Stimulated activated effector memory CD8-positive, alpha-beta T cell treated with anti-CD3 and anti-CD28 coated beads, Interleukin-12 subunit alpha, Interleukin-12 subunit beta, amount 100 ng/mL, for 72 hours (primary cell): ENCODE measurements around the gene FAM170A.

ENCODE experiments used
- ATAC-seq: fragments of 150-1000 bp; cut with Tn5 transposase; 2 replicates; pipeline ENCODE4 v1.10.0; 2021
- DNase-seq, 2 donors: peaks; one replicate each; pipeline ENCODE4 v3.0.0; 2021 to 2022; ENCODE audit warnings: low spot score in 2 of 2
- H3K27ac Mint-ChIP-seq: one replicate; pipeline ENCODE4 v1.8.0; 2022; ENCODE audit warnings: mild to moderate bottlenecking, mixed read lengths
- H3K36me3 Mint-ChIP-seq: one replicate; pipeline ENCODE4 v1.8.0; 2022; ENCODE audit warnings: mild to moderate bottlenecking, mixed read lengths
- H3K4me1 Mint-ChIP-seq: one replicate; pipeline ENCODE4 v1.8.0; 2022; ENCODE audit warnings: mixed read lengths
- H3K4me3 Mint-ChIP-seq: one replicate; pipeline ENCODE4 v1.8.0; 2022; ENCODE audit warnings: mild to moderate bottlenecking, mixed read lengths
- H3K9me3 Mint-ChIP-seq: one replicate; pipeline ENCODE4 v1.8.0; 2022; ENCODE audit warnings: mixed read lengths

The FAM170A gene

DNA sequence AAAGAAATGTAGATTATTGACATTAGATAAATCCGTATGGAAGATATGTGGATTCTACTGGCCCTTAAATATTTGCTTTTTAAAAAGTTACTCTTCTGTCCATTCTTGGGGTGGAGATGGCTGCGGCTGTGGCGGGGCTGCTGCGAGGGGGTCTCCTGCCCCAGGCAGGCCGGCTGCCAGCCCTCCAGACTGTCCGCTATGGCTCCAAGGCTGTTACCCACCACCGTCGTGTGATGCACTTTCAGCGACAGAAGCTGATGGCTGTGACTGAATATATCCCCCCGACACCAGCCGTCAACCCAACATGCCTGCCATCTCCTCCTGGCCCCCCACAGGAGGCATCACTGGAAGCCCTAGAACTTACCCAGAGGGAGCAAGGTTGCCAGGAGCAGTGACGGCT is 50.7 kb downstream of the FAM170A start:
- Mint-ChIP-seq H3K4me1 (no peaks in the 10 kb centered on the region), H3K4me3 (no peak overlapping the region), H3K9me3 (peaks cover 3% of the 10 kb centered on the region), H3K27ac (no peak overlapping the region), H3K36me3 (no peaks in the 10 kb centered on the region)
- DNase-seq (no peak), ATAC-seq (no peak)

DNA sequence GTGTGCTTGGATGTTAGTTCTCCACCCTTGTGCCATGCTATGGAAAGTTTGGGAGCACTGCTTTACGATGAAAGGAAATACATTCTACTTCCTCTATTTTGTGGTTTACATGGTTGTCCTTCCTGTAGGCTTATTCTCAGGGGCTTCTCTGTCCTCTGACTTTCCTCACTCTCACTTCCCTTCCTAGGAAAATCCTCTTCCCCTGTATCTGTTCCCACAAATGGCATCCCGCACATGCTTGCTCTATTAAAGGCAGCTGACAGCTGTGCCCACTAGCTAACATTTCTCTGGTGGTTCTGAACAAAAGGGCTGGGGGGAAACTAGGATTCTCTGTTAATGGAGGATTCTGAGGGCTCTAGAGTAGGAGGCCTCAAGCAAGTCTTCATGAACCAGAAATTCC is 52.4 kb downstream of the FAM170A start:
- ATAC-seq = no peak
- Mint-ChIP-seq H3K27ac (no peak overlapping the region), H3K36me3 (no peaks in the 10 kb centered on the region)

DNA sequence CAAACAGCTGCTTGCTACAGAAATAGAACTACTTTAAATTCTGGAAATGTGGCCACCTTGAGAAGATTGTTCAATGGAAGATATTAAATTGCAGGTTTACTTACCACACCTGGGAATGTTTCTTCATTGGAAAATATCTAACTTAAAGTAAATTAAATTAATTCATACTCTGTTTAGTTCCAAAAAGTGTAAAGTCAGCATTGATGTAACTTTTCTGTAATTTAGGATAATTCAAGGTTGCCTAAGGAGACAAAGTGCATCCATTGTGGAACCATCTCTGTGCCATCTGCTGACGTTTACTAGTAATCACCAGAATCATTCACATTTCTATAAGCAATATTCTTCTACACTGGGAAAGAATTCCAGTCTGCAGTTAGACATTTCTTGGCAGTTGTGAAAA is 53.0 kb downstream of the FAM170A start:
- H3K36me3 Mint-ChIP-seq = no peaks in the 10 kb centered on the region
- ATAC-seq (no peak), DNase-seq (no peak)
- H3K27ac Mint-ChIP-seq = no peak overlapping the region
- H3K9me3 Mint-ChIP-seq = peaks cover 3% of the 10 kb centered on the region
- no peak overlapping the region for H3K4me3 Mint-ChIP-seq
- H3K4me1 Mint-ChIP-seq = no peaks in the 10 kb centered on the region

More for the DNA sequence above, 52.4 kb downstream of the FAM170A start:
- Mint-ChIP-seq H3K4me1 (no peaks in the 10 kb centered on the region), H3K9me3 (peaks cover 3% of the 10 kb centered on the region), H3K4me3 (no peak overlapping the region)
- no peak for DNase-seq
